Measurements from ENCODE around the gene COL4A1.

Gene COL4A1

GRCh38 chr13:110239280-110240125 lies 67.5 kb downstream of the COL4A1 start:
- no peak overlapping the region for H3K4me3 ChIP-seq (ENCODE audit: low read length)
- DNase-seq (ENCODE audit: low read depth), result no peak

GRCh38 chr13:110238818-110239195 lies 68.2 kb downstream of the COL4A1 start:
- DNase-seq (ENCODE audit: low read depth), result no peak
- no peak for TF ChIP-seq CTCF (IDR thresholded peaks at IDR 0.05; ENCODE audit: insufficient read depth, low read depth, low read length, missing control alignments)

More at GRCh38 chr13:110239280-110240125, 67.5 kb downstream of the COL4A1 start:
- TF ChIP-seq CTCF (IDR thresholded peaks at IDR 0.05; ENCODE audit: insufficient read depth, low read depth, low read length, missing control alignments), result peak; percentile 6

GRCh38 chr13:110237875-110238817 lies 68.8 kb downstream of the COL4A1 start:
- no peak for TF ChIP-seq CTCF (IDR thresholded peaks at IDR 0.05; ENCODE audit: insufficient read depth, low read depth, low read length, missing control alignments)
- DNase-seq (ENCODE audit: low read depth), result no peak
- H3K4me3 ChIP-seq (ENCODE audit: low read length), result no peak overlapping the region

More at GRCh38 chr13:110238818-110239195, 68.2 kb downstream of the COL4A1 start:
- H3K4me3 ChIP-seq (ENCODE audit: low read length), result no peak overlapping the region

GRCh38 chr13:110236831-110237261 lies 70.1 kb downstream of the COL4A1 start:
- no peak for DNase-seq (ENCODE audit: low read depth)
- no peak for TF ChIP-seq CTCF (IDR thresholded peaks at IDR 0.05; ENCODE audit: insufficient read depth, low read depth, low read length, missing control alignments)
- no peak overlapping the region for H3K4me3 ChIP-seq (ENCODE audit: low read length)

GRCh38 chr13:110236431-110236830 lies 70.5 kb downstream of the COL4A1 start:
- DNase-seq (ENCODE audit: low read depth), result no peak
- no peak for TF ChIP-seq CTCF (IDR thresholded peaks at IDR 0.05; ENCODE audit: insufficient read depth, low read depth, low read length, missing control alignments)
- no peak overlapping the region for H3K4me3 ChIP-seq (ENCODE audit: low read length)

- H3K4me3 ChIP-seq (ENCODE audit: low read length), result no peak overlapping the region
- no peak for TF ChIP-seq CTCF (IDR thresholded peaks at IDR 0.05; ENCODE audit: insufficient read depth, low read depth, low read length, missing control alignments)
These were observed 72.4 kb downstream of the COL4A1 start for GRCh38 chr13:110234532-110234931.

More at GRCh38 chr13:110234532-110234931, 72.4 kb downstream of the COL4A1 start:
- no peak for DNase-seq (ENCODE audit: low read depth)

Data from epithelial cell of esophagus (primary cell).